Spleen (tissue), 11 donors: ENCODE results near the gene CTNNB1. TPM values are rescaled to one million over a fixed set of nuclear protein-coding genes. Genes with fewer than 3 reads are reported as not detected.

Experiments used
- DNase-seq: peaks from one replicate; pipeline ENCODE4 v3.0.0-alpha.2; 2020
- H3K27ac ChIP-seq, 8 donors: fragments of 200-600 bp; sonication (generic) in 7 of 8; 1 replicate in 4 of 8; 2 replicates in 4 of 8; pipeline versions ENCODE4 v1.5.0 to v1.8.0; 2016 to 2021; ENCODE audit warnings: inconsistent platforms in 4 of 8, mild to moderate bottlenecking in 4 of 8, moderate library complexity in 1 of 8
- H3K27me3 ChIP-seq, 7 donors: fragments of 200-600 bp; sonication (generic) in 6 of 7; replicated peaks in 1 of 7; 1 replicate in 4 of 7; 2 replicates in 3 of 7; pipeline versions ENCODE4 v1.5.0 to v1.8.0; 2016 to 2021; ENCODE audit warnings: inconsistent platforms in 3 of 7, mild to moderate bottlenecking in 1 of 7
- H3K36me3 ChIP-seq, 6 donors: fragments of 200-600 bp; sonication (generic) in 5 of 6; 1 replicate in 4 of 6; 2 replicates in 2 of 6; pipeline versions ENCODE4 v1.5.0 to v1.8.0; 2016 to 2021; ENCODE audit warnings: inconsistent platforms in 2 of 6
- H3K4me1 ChIP-seq, 6 donors: fragments of 200-600 bp; sonication (generic) in 5 of 6; 1 replicate in 3 of 6; 2 replicates in 3 of 6; pipeline versions ENCODE4 v1.5.0 to v1.8.0; 2016 to 2021; ENCODE audit warnings: inconsistent platforms in 3 of 6
- H3K4me3 ChIP-seq, 8 donors: fragments of 200-600 bp; sonication (generic) in 7 of 8; 1 replicate in 4 of 8; 2 replicates in 4 of 8; pipeline versions ENCODE4 v1.5.0 to v1.8.0; 2016 to 2021; ENCODE audit warnings: inconsistent platforms in 4 of 8, mild to moderate bottlenecking in 4 of 8, moderate library complexity in 2 of 8
- H3K9me3 ChIP-seq, 8 donors: fragments of 200-600 bp; sonication (generic) in 7 of 8; 1 replicate in 4 of 8; 2 replicates in 4 of 8; pipeline versions ENCODE4 v1.5.0 to v1.8.0; 2016 to 2021; ENCODE audit warnings: inconsistent platforms in 4 of 8
- POLR2A ChIP-seq, 3 donors: fragments of 450-650 bp; IDR thresholded peaks; one replicate each; pipeline ENCODE4 v1.5.1; 2017; ENCODE audit warnings: antibody characterized with exemption in 3 of 3, mild to moderate bottlenecking in 1 of 3
- POLR2AphosphoS5 ChIP-seq, 3 donors: sonication (generic); formaldehyde crosslinking; IDR thresholded peaks; one replicate each; pipeline ENCODE4 v1.5.1; 2017; ENCODE audit warnings: antibody characterized with exemption in 3 of 3
- WGBS, 5 donors: extraction: QIAGEN DNeasy Blood & Tissue Kit in 3 of 5; methylation state at CpG; one replicate each; pipeline versions ENCODE4 v1.1.5 to v1.1.7; 2013 to 2018; 5-methylcytosine and 5-hydroxymethylcytosine counted together
- intact Hi-C: fragments of 100-400 bp; cut with DNase I; formaldehyde crosslinking; loops from one replicate; pipeline ENCODE4 v1.15.0; 2023; ENCODE audit warnings: low total_unique reads
- polyA plus RNA-seq, 3 donors: library from polyadenylated mRNA; stranded (reverse); fragments of 200-250 nt; gene quantifications; one replicate each; pipeline ENCODE4 v1.2.1, GENCODE V29; 2013
- total RNA-seq, 7 donors: library from RNA; depleted of rRNA in 3 of 7; stranded (reverse); fragments of >200 nt in 3 of 7; fragmentation: NEBNext Ultra II Directional in 4 of 7; extraction: Animal tissue kit (Norgen Biotek cat#: 25700) in 4 of 7; gene quantifications; one replicate each; pipeline versions ENCODE4 v1.1.0 to v1.2.1, GENCODE V29; 2016 to 2021
- TF ChIP-seq, protein P1 (sequence below), 11 experiments: fragments of 200-600 bp in 7 of 11; fragments of 450-650 bp in 4 of 11; sonication (generic) in 4 of 11; IDR thresholded peaks in 8 of 11; conservative IDR thresholded peaks in 3 of 11; 1 replicate in 7 of 11; 2 replicates in 4 of 11; pipeline versions ENCODE4 v1.4.0 to v1.8.0; 2016 to 2021; ENCODE audit warnings: antibody characterized with exemption in 11 of 11, inconsistent platforms in 4 of 11, mild to moderate bottlenecking in 1 of 11
- donor health status: healthy with polysubstance abuse.
- donor health status: DM: no; HTN: no; CAD: no; lungs with moderate emphysema.
- donor health status: DM: no; HTN: no; CAD: no.
- donor health status: Bipolar disorder and iron deficiency.
- donor health status: healthy.
- donor health status: DM: no; HTN: no; CAD: no.
- donor health status: DM: yes; HTN: yes; CAD: no.

Gene CTNNB1
- total and polyA plus RNA-seq, 10 donors, result 48.6 to 347 (median 257) TPM

DNA sequence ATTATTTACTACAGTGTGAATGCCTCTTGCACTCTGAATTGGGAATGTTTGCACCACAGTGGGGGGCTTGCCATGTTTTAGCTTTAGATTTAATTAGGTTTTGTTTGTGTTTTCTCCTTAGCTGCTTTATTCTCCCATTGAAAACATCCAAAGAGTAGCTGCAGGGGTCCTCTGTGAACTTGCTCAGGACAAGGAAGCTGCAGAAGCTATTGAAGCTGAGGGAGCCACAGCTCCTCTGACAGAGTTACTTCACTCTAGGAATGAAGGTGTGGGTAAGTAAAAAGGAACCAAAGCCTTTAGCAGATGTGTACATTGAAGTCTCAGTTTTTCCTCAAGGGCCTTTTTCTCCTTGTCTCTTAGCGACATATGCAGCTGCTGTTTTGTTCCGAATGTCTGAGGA, 36.9 kb downstream of the CTNNB1 start:
- TF ChIP-seq POLR2AphosphoS5 (IDR thresholded peaks at IDR 0.05) (no peak), POLR2A (IDR thresholded peaks at IDR 0.05) (no peak)
- TF ChIP-seq, protein P1, sequence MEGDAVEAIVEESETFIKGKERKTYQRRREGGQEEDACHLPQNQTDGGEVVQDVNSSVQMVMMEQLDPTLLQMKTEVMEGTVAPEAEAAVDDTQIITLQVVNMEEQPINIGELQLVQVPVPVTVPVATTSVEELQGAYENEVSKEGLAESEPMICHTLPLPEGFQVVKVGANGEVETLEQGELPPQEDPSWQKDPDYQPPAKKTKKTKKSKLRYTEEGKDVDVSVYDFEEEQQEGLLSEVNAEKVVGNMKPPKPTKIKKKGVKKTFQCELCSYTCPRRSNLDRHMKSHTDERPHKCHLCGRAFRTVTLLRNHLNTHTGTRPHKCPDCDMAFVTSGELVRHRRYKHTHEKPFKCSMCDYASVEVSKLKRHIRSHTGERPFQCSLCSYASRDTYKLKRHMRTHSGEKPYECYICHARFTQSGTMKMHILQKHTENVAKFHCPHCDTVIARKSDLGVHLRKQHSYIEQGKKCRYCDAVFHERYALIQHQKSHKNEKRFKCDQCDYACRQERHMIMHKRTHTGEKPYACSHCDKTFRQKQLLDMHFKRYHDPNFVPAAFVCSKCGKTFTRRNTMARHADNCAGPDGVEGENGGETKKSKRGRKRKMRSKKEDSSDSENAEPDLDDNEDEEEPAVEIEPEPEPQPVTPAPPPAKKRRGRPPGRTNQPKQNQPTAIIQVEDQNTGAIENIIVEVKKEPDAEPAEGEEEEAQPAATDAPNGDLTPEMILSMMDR (IDR thresholded peaks at IDR 0.05 in 8 of 11, conservative IDR thresholded peaks at IDR 0.05 in 3 of 11), result no peak
- Histone ChIP-seq H3K9me3 (no peaks in the 10 kb centered on the region), H3K4me3 (no peak overlapping the region), H3K27me3 (no peaks in the 10 kb centered on the region), H3K27ac (no peak overlapping the region), H3K4me1 (peaks cover 0 to 6% (median 0%) of the 10 kb centered on the region in 6 donors), H3K36me3 (peaks cover 3 to 100% (median 95%) of the 10 kb centered on the region in 6 donors)
- intact Hi-C loops, result no loop called here
- no peak for DNase-seq
- WGBS, 5 donors, result 87 to 100% (median 98%) methylated on average over 2 of the region's 2 CpGs

DNA sequence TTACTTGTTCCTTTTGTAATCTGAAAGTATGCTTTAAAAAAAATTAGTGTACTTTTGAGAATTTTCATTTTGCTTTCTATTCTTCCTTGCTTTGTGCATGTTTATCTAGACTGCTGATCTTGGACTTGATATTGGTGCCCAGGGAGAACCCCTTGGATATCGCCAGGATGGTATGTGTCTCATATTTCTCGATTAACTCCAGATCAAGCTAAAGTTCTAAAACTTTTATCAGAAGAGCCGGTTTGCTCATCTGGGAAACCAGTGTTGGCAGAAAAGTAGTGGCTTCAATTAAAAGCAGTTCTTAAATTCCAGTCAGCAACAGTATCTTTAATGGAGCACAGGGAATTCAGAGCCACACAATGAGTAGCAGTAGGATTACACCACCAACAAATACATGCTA, 38.6 kb downstream of the CTNNB1 start:
- no peak overlapping the region for H3K27ac ChIP-seq
- H3K36me3 ChIP-seq, result peaks cover 3 to 98% (median 87%) of the 10 kb centered on the region in 6 donors
- 92 to 99% (median 98%) methylated on average over 3 of the region's 3 CpGs for WGBS, 5 donors
- no peaks in the 10 kb centered on the region for H3K4me1 ChIP-seq
- no peaks in the 10 kb centered on the region for H3K9me3 ChIP-seq
- no peaks in the 10 kb centered on the region for H3K27me3 ChIP-seq
- H3K4me3 ChIP-seq, result no peak overlapping the region
- intact Hi-C loops, result no loop called here
- TF ChIP-seq POLR2A (IDR thresholded peaks at IDR 0.05), result no peak
- TF ChIP-seq, protein P1 (IDR thresholded peaks at IDR 0.05 in 8 of 11, conservative IDR thresholded peaks at IDR 0.05 in 3 of 11), result no peak
- TF ChIP-seq POLR2AphosphoS5 (IDR thresholded peaks at IDR 0.05), result no peak
- DNase-seq, result no peak

DNA sequence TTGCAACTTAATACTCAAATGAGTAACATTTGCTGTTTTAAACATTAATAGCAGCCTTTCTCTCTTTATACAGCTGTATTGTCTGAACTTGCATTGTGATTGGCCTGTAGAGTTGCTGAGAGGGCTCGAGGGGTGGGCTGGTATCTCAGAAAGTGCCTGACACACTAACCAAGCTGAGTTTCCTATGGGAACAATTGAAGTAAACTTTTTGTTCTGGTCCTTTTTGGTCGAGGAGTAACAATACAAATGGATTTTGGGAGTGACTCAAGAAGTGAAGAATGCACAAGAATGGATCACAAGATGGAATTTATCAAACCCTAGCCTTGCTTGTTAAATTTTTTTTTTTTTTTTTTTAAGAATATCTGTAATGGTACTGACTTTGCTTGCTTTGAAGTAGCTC, 40.3 kb downstream of the CTNNB1 start:
- intact Hi-C loops, result no loop called here
- DNase-seq, result no peak
- Histone ChIP-seq H3K36me3 (peaks cover 0 to 98% (median 70%) of the 10 kb centered on the region in 6 donors), H3K27me3 (no peaks in the 10 kb centered on the region), H3K4me1 (no peaks in the 10 kb centered on the region), H3K4me3 (no peak overlapping the region), H3K27ac (no peak overlapping the region), H3K9me3 (no peaks in the 10 kb centered on the region)
- TF ChIP-seq POLR2AphosphoS5 (IDR thresholded peaks at IDR 0.05) (no peak), POLR2A (IDR thresholded peaks at IDR 0.05) (no peak)
- TF ChIP-seq, protein P1 (IDR thresholded peaks at IDR 0.05 in 8 of 11, conservative IDR thresholded peaks at IDR 0.05 in 3 of 11), result no peak
- WGBS, 5 donors, result 58 to 71% (median 69%) methylated on average over 2 of the region's 2 CpGs

DNA sequence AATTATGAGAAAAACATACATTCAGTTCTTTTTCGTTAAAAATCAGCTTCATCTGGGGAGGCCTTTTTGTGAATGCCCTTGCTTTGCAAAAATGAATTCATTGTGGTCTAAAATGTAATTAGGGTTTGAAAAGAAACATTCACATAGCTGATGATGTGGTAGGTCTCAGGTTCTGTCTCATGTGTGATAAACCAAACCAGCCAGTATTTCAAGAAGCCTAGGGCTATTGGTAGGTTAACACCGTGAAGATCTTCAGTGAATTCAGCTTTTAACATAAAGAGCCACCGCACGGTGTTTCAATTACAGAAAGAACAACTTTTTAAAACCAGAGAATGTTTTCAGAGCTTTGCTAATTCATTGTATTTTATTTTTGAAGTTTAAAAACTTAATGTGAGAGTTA, 41.9 kb downstream of the CTNNB1 start:
- DNase-seq, result no peak
- H3K27me3 ChIP-seq, result no peaks in the 10 kb centered on the region
- peaks cover 0 to 91% (median 56%) of the 10 kb centered on the region in 6 donors for H3K36me3 ChIP-seq
- TF ChIP-seq POLR2AphosphoS5 (IDR thresholded peaks at IDR 0.05), result no peak
- no peak for TF ChIP-seq POLR2A (IDR thresholded peaks at IDR 0.05)
- TF ChIP-seq, protein P1 (IDR thresholded peaks at IDR 0.05 in 8 of 11, conservative IDR thresholded peaks at IDR 0.05 in 3 of 11), result no peak
- no peaks in the 10 kb centered on the region for H3K4me1 ChIP-seq
- H3K9me3 ChIP-seq, result no peaks in the 10 kb centered on the region
- intact Hi-C loops, result no loop called here
- no peak overlapping the region for H3K4me3 ChIP-seq
- WGBS, 5 donors, result 91 to 97% (median 95%) methylated on average over 4 of the region's 4 CpGs
- H3K27ac ChIP-seq, result no peak overlapping the region
